ENCODE data around the gene SCAF4. TPM values are rescaled to one million over a fixed set of nuclear protein-coding genes. Genes with fewer than 3 reads are reported as not detected.
"Not testable (repeated sequence)": the region's sequence is repeated elsewhere in the genome, so short reads cannot be mapped to it uniquely, and the experiment has no call there.

SCAF4 gene
- total RNA-seq, 4 donors from 2014 or later: 23.6 to 41.5 (median 29.3) TPM

GRCh38 chr21:31772674-31773555 is 41.0 kb upstream of the SCAF4 start:
- H3K4me1 ChIP-seq: no peaks in the 10 kb centered on the region
- 75% methylated on average over 5 of the region's 5 CpGs for WGBS
- H3K36me3 ChIP-seq: no peaks in the 10 kb centered on the region
- no peak overlapping the region for H3K4me3 ChIP-seq
- no peak overlapping the region for H3K27ac ChIP-seq
- DNase-seq (ENCODE audit: low spot score in 2 of 2): no peak
- no peaks in the 10 kb centered on the region for H3K9me3 ChIP-seq
- H3K27me3 ChIP-seq: no peaks in the 10 kb centered on the region
- TF ChIP-seq POLR2AphosphoS5 (IDR thresholded peaks at IDR 0.05) (no peak), EP300 (IDR thresholded peaks at IDR 0.05) (no peak), POLR2A (IDR thresholded peaks at IDR 0.05) (no peak), CTCF (IDR thresholded peaks at IDR 0.05) (no peak)

- DNase-seq (ENCODE audit: low spot score in 2 of 2): no peak
- TF ChIP-seq EP300 (IDR thresholded peaks at IDR 0.05) (no peak), CTCF (IDR thresholded peaks at IDR 0.05) (no peak), POLR2AphosphoS5 (IDR thresholded peaks at IDR 0.05) (no peak), POLR2A (IDR thresholded peaks at IDR 0.05) (no peak)
- H3K36me3 ChIP-seq: no peaks in the 10 kb centered on the region
- H3K27me3 ChIP-seq: no peaks in the 10 kb centered on the region
- no peaks in the 10 kb centered on the region for H3K4me1 ChIP-seq
- WGBS: 63% methylated on average over 3 of the region's 3 CpGs
- no peak overlapping the region for H3K4me3 ChIP-seq
- no peaks in the 10 kb centered on the region for H3K9me3 ChIP-seq
- H3K27ac ChIP-seq: no peak overlapping the region
Observed at GRCh38 chr21:31771685-31772084, 39.8 kb upstream of the SCAF4 start.

GRCh38 chr21:31768710-31769109 is 36.8 kb upstream of the SCAF4 start:
- H3K27me3 ChIP-seq: no peaks in the 10 kb centered on the region
- no peaks in the 10 kb centered on the region for H3K36me3 ChIP-seq
- H3K4me1 ChIP-seq: no peaks in the 10 kb centered on the region
- 68% methylated on average over 1 of the region's 1 CpG for WGBS
- TF ChIP-seq CTCF (IDR thresholded peaks at IDR 0.05): no peak
- TF ChIP-seq EP300 (IDR thresholded peaks at IDR 0.05): no peak
- no peak for TF ChIP-seq POLR2A (IDR thresholded peaks at IDR 0.05)
- no peak for TF ChIP-seq POLR2AphosphoS5 (IDR thresholded peaks at IDR 0.05)
- no peak for DNase-seq (ENCODE audit: low spot score in 2 of 2)
- no peak overlapping the region for H3K4me3 ChIP-seq
- no peak overlapping the region for H3K27ac ChIP-seq
- H3K9me3 ChIP-seq: no peaks in the 10 kb centered on the region

GRCh38 chr21:31766899-31767298 is 35.0 kb upstream of the SCAF4 start:
- Histone ChIP-seq H3K9me3 (no peaks in the 10 kb centered on the region), H3K4me3 (no peak overlapping the region), H3K27ac (no peak overlapping the region), H3K36me3 (no peaks in the 10 kb centered on the region), H3K4me1 (no peaks in the 10 kb centered on the region), H3K27me3 (no peaks in the 10 kb centered on the region)
- no peak for DNase-seq (ENCODE audit: low spot score in 2 of 2)
- TF ChIP-seq EP300 (IDR thresholded peaks at IDR 0.05): no peak
- TF ChIP-seq POLR2A (IDR thresholded peaks at IDR 0.05): no peak
- TF ChIP-seq POLR2AphosphoS5 (IDR thresholded peaks at IDR 0.05): no peak
- no peak for TF ChIP-seq CTCF (IDR thresholded peaks at IDR 0.05)
- 88% methylated on average over 3 of the region's 3 CpGs for WGBS

- not testable (repeated sequence) for H3K36me3 ChIP-seq; H3K27me3 ChIP-seq; DNase-seq (ENCODE audit: low spot score in 2 of 2); H3K9me3 ChIP-seq; H3K27ac ChIP-seq; H3K4me3 ChIP-seq; H3K4me1 ChIP-seq
- 84% methylated on average over 6 of the region's 6 CpGs for WGBS
Observed at GRCh38 chr21:31765850-31766249, 33.9 kb upstream of the SCAF4 start.
